A549 (cell line): ENCODE results near the gene ITPRID1.

ENCODE experiments used
- CHD2 ChIP-seq: fragments of 150-350 bp; IDR thresholded peaks from 2 replicates; pipeline ENCODE4 v1.6.1; 2014; ENCODE audit warnings: low read length; ENCODE audit not compliant: partially characterized antibody
- CTCF ChIP-seq: fragments of >200 bp; sonication (Bioruptor Twin); formaldehyde crosslinking; IDR thresholded peaks from 3 replicates; pipeline ENCODE4 v1.5.1; 2016
- EP300 ChIP-seq, 2 experiments: fragments of >200 bp; sonication (Bioruptor Twin); formaldehyde crosslinking; IDR thresholded peaks; 2 replicates in 1 of 2; 3 replicates in 1 of 2; pipeline ENCODE4 v1.6.1; 2016 to 2017
- HDAC2 ChIP-seq: fragments of 200-600 bp; sonication (generic); IDR thresholded peaks from 2 replicates; pipeline ENCODE4 v1.6.1; 2016
- KDM1A ChIP-seq: fragments of 200-600 bp; sonication (generic); IDR thresholded peaks from 2 replicates; pipeline ENCODE4 v1.6.1; 2016; ENCODE audit warnings: low read depth, mild to moderate bottlenecking
- PBX3 ChIP-seq: IDR thresholded peaks from 2 replicates; pipeline ENCODE4 v1.6.1; 2012
- POLR2A ChIP-seq: IDR thresholded peaks from 2 replicates; pipeline ENCODE4 v1.6.1; 2012; ENCODE audit warnings: mild to moderate bottlenecking, low read length

- no peak for TF ChIP-seq CTCF
- TF ChIP-seq EP300 (IDR thresholded peaks at IDR 0.05) = no peak
- TF ChIP-seq KDM1A = no peak
- TF ChIP-seq PBX3 = no peak
- no peak for TF ChIP-seq POLR2A
- no peak for TF ChIP-seq HDAC2
- no peak for TF ChIP-seq CHD2
These were observed 50.1 kb downstream of the ITPRID1 start for GRCh38 chr7:31563951-31564350.
